Endometrial microvascular endothelial cells (primary cell): ENCODE results near the gene MICU2. TPM values are rescaled to one million over a fixed set of nuclear protein-coding genes. Genes with fewer than 3 reads are reported as not detected.

ENCODE experiments used
- in situ Hi-C: cut with HindIII; loops from 2 replicates; pipeline ENCODE4 v1.10.0; 2017; ENCODE audit warnings: low sequenced_read_pairs, low pct_unique_long_range_greater_than_20kb; ENCODE audit errors: inconsistent ontology term
- total RNA-seq: library from RNA; depleted of rRNA; stranded (reverse); fragments of >200 nt; gene quantifications from one replicate; pipeline ENCODE4 v1.2.3, GENCODE V29; 2015; ENCODE audit errors: inconsistent ontology term

MICU2 gene
- total RNA-seq, 1 donor from 2014 or later: 47.9 TPM

DNA sequence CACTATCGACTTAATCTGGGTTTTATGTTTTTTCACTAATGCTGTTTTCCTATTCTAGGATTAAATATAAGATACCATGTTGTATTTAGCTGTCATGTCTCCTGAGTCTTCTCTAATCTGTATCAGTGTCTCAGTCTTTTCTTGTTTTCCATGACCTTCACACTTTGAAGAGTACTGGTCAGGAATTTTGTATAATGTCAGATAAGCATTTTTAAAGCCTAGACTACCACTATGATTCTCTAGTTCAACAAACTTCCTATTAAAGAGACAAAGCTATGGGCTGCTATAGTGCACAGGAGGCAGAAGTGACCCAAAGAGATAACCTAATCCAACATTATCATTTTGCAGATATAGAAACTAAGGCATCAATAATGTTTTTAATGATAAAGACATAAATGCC, 81.8 kb downstream of the MICU2 start:
- in situ Hi-C loops: no loop called here

DNA sequence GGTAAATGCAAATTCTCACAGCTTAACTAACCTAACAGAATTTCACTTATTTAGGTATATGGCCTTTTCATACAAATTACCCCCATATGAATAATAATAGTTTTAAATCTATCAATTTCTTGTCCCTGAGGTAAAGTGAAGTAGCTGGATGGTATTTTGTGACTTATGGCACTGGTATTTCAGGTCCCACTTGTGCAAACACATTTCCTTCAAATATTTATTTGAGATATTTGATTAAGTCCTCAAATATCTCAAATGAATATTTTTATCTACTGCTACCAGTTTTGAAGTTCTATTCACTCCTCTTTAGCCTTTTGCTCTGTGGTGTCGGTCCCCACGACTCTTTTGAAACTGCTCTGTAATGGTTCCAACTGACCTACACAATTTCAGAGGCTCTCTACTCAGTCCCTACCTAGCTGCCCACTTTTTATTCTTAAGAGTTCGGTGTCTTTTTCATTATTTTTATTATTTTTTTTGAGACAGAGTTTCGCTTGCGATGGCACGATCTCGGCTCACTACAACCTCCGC, 85.3 kb downstream of the MICU2 start:
- in situ Hi-C loops: no loop called here

DNA sequence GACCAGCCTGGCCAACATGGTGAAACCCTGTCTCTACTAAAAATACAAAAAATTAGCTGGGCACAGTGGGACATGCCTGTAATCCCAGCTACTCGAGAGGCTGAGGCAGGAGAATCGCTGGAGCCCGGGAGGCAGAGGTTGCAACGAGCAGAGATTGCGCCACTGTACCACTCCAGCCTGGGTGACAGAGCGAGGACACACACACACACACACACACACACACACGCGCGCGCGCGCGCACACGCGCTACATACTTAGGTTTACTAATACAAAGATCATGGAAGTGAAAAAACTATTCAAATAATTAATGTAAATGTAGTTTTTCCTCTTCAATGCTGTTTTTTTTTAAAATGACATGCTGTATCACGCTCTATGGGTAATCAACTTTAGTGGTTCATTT, 86.4 kb downstream of the MICU2 start:
- in situ Hi-C loops: no loop called here

DNA sequence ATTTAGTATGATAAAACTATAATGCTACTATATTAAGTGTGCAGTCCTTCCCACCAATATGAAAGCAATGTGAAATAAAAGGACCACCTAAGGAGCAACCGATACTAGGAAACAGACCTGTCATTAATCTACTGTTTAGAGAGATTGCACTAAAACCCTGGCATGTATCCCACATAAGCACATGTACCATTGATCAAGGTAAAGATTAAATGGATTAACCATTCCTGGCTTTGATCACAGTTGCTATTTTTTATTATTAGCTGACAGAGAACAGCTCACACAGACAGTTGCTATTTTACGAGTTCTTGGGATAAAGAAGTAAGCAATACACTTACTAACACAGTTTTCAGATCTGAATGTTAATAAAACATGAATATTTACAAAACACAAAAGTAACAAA, 87.2 kb downstream of the MICU2 start:
- in situ Hi-C loops: no loop called here

DNA sequence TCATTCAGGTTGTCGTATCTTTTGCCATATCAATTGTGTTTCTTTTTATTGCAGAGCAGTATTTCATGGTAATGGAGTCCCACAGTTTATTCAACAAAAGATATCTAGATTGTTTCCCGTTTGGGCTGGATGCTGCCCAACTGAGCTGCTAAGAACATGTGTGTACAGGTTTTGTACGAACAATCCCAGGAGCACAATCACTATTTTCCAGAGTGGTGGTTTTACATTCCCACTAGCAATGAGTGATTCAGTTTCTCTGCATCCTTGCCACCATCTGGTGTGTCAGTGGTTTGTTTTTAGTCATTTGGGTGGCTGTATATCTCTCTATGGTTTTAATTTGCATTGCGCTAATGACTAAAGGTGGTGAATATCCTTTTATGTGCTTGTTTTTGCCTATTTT, 92.1 kb downstream of the MICU2 start:
- in situ Hi-C loops: no loop called here

DNA sequence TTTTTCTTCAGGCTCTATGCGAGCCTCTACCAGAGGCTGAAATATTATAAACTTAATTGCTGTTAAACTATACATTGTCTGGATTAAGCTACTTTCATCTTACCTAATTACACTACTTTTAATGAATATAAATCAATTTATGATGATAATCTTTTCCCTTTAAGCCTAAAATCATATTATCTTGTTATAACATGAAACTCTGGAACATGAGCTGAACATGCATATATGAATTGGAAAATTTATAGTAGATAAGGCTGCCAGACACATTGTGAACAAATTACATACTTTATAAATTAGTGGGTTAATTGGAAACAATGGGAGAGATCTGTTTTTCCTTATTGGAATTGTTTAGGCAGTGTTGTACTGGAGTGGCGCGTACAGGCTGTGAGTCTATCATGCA, 99.6 kb downstream of the MICU2 start:
- in situ Hi-C loops: no loop called here

DNA sequence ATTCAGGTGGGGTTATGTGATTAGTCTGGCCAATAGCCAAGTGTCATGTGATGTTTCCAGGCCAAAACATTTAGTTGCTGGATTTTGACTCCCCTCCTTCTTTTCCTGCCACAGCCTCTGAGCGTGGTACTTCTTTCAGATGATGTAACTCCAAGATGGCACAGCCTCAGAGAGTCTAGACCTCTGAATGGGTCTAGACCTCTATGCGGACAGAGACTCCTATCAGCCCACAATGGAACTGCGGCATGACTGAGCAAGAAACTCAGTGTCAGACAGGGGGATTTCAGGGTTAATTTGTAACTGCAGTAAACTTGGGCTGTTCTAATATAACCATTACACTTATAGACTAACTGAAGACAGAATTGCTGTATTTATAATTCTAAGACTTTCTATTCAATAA, 102.3 kb downstream of the MICU2 start:
- in situ Hi-C loops: no loop called here

DNA sequence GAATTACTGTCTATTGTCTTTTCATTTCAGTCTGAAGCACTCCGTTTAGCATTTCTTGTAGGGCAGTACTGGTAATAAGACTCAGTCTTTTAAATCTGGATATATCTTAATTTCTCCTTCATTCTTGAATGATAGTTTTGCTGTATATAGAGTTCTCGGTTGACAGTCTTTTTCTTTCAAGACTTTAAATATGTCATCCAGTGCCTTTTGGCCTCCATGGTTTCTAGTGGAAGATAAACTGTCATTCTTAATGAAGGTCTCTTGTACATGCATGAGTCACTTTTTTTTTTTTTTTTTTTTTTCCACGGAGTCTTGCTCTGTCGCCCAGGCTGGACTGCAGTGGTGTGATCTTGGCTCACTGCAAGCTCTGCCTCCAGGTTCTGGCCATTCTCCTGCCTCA, 117.6 kb downstream of the MICU2 start:
- in situ Hi-C loops: no loop called here

DNA sequence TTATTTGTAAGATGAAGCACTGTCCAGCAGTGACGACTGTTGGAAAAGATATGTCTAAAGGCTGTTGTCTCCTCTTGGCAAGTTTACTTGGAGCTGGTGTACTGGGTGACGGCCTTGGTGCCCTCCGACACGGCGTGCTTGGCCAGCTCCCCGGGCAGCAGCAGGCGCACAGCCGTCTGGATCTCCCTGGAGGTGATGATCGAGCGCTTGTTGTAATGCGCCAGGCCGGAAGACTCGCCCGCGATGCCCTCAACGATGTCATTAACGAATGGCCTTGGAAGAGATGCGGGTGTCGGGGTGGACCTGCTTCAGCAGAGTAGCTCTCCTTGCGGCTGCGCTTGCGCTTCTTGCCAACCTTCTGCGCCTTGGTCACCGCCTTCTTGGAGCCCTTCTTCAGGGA, 120.2 kb downstream of the MICU2 start:
- in situ Hi-C loops: no loop called here

DNA sequence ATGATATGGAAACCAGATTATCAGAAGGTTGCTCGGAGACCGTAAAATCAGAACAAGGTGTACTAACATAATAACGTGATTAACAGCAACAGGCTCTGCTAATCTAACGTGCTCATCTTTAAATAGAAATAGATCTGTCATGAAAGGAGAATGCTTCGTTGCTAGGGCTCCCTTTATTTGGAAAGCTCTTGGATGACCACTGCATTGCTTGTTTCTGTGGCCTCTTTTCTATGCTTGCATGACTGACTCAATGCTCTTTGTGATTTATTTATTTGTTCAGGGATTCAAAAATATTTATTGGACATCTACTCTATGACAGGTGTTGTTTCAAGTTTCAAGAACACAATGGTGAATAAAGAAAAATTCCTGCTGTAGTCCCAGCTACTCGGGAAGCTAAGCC, 122.6 kb downstream of the MICU2 start:
- in situ Hi-C loops: no loop called here

DNA sequence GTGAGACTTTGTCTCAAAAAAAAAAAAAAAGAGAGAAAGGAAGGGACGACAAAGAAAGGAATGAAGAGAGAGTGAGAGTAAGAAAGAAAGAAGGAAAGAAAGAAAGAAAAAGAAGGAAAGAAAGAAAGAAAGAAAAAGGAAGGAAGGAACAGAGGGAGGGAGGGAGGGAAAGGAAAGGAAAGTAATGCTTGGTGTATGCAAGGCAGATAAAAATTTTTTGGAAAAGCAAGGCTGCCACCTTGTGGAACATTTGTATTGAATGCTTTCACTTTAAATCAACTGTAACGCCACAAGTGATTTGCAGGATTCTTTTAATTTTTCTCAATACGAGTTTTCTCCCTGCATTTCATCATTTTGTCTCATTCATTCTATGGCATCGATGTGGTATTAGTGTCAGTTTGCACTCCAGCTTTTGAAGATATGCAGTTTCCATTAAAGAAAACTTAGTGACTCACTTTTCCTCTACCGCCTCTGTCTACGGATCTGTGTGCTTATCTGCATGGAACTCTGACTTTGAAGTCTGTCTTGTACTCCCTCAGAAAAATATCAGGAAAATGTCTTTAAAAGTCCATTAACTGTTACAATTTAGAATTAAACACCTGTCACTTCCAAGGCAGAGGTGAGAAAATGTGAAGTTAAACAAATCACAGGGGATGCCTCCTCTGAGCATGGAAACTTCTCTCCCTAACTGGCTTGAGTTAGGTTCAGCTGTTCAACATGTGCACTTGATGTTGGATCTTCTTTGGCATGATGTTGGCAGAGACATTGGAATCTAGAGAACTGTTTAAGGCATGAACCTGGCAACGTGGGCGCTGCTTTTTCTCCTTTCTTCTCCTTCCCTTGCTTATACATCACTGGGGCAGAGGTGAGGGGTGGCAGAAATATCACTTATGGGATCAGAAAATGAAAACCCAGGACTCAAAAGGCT, 124.8 kb downstream of the MICU2 start:
- in situ Hi-C loops: no loop called here

DNA sequence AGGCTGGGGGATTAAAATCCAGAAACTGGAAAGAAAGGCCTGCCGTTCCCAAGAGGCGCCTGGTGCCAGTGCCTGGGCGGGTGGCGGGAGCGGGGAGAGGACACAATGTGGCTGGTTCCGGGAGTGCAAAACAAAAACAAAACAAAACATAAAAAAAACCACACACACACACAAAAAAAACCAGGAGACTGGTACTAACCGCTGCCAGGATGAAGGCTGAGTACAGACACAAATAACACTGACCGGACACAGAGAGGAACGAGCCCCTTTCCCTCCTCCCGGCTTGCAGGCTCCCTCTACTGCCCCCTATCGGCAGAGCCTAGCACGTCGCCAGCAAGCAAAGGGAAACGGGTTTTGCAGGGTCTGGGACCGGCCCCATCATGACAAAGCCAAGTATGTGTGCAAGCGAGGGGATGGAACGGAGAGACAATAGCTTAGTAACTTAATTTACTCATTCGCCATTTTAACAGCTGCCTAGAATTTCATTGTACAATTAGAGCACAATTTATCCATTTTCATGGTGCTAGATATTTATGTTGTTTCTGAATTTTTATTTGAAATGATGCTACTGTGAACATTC, 127.0 kb downstream of the MICU2 start:
- in situ Hi-C loops: no loop called here

DNA sequence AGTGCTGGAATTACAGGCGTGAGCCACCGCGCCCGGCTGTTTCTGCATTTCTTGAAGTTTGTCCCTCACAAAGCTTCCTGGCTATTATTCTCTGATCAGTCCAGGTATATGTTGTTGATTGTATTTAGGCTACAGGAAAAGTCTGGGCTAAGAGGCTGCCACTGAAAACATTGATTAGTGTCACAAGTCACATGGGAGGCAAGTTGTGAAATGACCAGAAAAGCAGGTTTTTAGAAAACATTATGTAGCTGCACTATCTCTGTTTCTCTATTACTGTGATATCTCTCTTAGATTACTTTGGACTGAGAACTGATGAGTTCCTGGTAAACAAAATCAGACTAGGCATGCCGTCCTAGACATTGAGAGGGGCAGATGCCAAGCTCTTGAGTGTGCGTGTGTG, 128.9 kb downstream of the MICU2 start:
- in situ Hi-C loops: no loop called here

DNA sequence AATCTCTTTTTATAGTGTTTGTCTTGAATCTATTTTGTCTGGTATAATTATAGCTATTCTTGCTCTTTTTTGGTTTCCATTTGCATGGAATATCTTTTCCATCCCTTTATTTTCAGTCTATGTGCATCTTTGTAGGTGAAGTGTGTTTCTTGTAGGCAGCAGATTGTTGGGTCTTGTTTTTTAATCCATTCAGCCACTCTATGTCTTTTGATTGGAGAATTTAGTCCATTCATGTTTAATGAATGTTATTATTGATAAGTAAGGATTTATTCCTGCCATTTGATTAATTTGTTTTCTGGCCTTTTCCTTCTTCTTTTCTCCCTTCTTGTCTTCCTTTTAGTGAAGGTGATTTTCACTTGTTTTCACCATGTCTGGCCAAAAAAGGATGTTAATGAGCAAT, 133.2 kb downstream of the MICU2 start:
- in situ Hi-C loops: no loop called here

DNA sequence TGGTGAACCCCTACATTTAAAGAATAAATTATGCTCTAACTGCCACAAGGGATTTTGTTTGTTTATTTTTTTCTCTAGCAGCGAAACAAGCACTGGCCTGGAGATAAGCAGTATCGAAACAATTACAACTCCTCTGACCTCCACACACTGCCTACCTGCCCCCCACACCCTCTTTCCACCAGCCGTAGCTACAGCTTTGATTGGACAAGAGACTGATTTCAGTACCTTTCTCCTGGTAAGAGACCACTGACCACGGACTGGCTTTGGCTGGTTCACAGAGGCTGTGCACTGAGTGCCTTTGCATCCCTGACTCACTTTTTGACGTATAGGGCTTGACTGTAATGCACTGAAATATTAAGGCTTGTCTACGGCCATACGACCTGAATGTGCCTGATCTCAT, 137.4 kb downstream of the MICU2 start:
- in situ Hi-C loops: no loop called here

DNA sequence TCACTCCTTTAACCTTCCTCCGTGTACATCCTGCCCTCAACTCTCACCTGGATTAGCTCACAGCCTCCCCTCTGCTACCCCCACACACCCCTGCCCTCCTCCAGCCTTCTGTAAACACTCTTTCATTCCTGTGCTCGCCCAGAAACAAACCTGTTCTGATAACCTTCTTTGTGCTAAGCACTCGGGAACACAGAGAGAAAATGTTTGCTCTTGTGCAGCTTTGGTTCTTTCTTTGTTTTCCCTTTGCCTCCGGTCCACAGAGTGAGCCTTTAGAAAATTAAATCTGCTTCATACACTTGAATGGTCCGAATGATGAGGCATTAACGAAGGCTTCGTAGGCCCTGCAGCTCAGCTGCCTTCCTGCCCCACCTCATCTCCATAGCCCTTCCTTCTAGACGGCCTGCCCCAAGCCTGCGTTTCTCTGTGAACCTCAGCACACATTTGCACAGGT, 138.2 kb downstream of the MICU2 start:
- in situ Hi-C loops: no loop called here

DNA sequence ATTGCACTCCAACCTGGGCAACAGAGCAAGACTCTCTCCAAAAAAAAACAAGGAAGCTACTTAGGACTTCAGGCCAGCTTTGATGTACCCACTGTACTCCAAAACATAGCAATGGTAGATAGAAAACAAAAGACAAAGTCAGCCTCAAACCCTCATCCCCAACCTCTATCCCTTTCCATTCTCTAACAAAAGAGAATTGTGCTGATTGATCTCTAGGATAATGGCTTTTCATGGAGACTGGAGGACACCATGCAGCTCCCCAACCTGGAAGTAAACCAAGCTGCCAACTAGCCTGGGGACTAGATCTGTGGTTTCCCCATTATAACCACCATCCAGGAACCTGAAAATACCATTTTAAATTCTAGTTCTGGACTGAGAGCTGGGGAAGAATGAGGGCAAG, 140.5 kb downstream of the MICU2 start:
- in situ Hi-C loops: no loop called here

DNA sequence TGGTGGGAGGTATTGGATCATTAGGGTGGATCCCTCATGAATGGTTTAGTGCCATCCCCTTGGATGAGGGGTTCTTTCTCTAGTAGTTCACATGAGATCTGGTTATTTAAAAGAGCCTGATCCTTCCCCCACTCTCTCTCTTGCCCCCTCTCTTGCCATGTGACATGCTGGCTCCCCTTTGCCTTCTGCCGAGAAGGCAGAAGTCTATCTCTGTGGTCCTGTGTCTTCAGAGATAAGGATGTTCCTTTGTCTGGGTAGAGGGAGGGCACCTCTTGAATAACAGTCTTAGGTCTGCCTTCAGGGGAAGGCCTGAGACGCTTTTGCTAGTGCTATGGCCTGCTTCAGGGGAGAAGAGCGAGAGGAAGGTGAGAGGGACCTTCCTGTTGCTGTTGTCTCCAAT, 142.8 kb downstream of the MICU2 start:
- in situ Hi-C loops: no loop called here

DNA sequence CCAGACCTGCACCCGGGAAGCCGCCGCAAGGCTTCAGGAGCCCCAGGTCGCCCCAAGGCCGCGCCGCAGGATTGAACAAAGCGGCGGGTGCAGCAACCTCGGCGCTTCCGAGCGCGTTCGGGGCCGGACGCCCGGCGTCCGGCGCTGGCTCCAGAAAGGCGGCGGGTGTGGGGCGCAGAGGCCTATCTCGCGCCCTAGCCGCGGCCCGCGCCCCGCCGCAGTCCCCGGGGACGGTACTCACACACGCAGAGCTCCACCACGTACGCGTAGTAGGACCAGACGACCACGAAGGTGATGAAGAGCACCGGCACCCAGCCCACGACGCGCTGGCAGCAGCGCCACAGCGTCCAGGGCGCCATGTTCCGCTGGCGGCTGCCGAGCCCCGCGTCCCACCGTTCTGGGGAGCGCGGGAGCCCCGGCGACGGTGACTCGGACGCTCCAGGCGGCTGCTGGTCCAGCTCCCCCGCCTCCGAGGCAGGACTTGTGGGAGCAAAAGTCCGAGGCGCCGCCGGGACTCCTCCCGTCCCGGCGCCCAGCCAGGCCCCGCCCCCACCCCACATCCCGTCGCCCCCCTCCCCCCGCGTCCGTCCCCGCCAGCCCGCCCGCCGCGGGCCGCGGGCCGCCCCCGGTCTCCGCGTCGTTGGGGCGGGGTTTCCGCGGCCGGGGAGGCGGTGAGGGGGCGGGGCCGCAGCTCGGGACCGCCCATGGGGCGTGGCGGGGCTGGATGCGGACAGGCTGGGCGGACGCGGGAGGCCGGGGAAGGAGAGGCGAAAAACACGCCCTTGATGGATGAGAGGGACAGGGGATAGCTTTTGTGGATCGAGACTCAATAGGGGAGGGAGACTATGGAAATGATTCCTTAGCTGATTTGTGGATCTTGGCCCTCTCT, 144.9 kb downstream of the MICU2 start, which contains the start of gene ZDHHC20:
TSS of gene ZDHHC20 (minus strand) at position 491 of the 889 bp plus-strand sequence. CDS start at position 359, 132 bp downstream.
- in situ Hi-C loops: no loop called here
